OCI-LY7 (cell line): ENCODE data around the gene ANKS1B. TPM values are rescaled to one million over a fixed set of nuclear protein-coding genes. Genes with fewer than 3 reads are reported as not detected.
A peak's percentile ranks its signal among the peaks of the same experiment; 100 is the strongest.

Experiments used
- BruUV-seq: library from RNA; stranded (reverse); fragments of 400-500 nt; replicated peaks from 2 replicates; lab custom pipeline; 2021; lab: Mats Ljungman, UMichigan
- CTCF ChIA-PET: fragments of 300-600 bp; sonication (Branson Sonifier 250); formaldehyde crosslinking; loops from one replicate; lab custom pipeline; 2022; ENCODE audit warnings: antibody characterized with exemption; ENCODE audit not compliant: unreplicated experiment; lab: Charles Lee
- POLR2A ChIA-PET: fragments of 300-600 bp; sonication (Branson Sonifier 250); formaldehyde crosslinking; loops from one replicate; lab custom pipeline; 2022; ENCODE audit warnings: antibody characterized with exemption; lab: Charles Lee
- DNase-seq: peaks from one replicate; pipeline ENCODE4 v3.0.0-alpha.2; 2015; ENCODE audit warnings: low spot score
- H2AFZ ChIP-seq: fragments of 200-600 bp; sonication (generic), shearing (Covaris generic); 2 replicates; pipeline ENCODE4 v1.6.1; 2014; ENCODE audit warnings: mild to moderate bottlenecking, antibody characterized with exemption, low read length, moderate library complexity
- H3K27ac ChIP-seq: fragments of 200-600 bp; sonication (generic); 2 replicates; pipeline ENCODE4 v1.5.1; 2014; ENCODE audit warnings: mixed run types, low read depth, mild to moderate bottlenecking, moderate library complexity, low read length, inconsistent platforms; ENCODE audit not compliant: poor library complexity, severe bottlenecking
- H3K36me3 ChIP-seq: fragments of 200-600 bp; sonication (generic); 2 replicates; pipeline ENCODE4 v1.6.1; 2014; ENCODE audit warnings: mild to moderate bottlenecking, antibody characterized with exemption, low read length, moderate library complexity, mixed read lengths; ENCODE audit not compliant: insufficient read depth
- H3K4me1 ChIP-seq: fragments of 200-600 bp; sonication (generic); 2 replicates; pipeline ENCODE4 v1.5.1; 2014; ENCODE audit warnings: mild to moderate bottlenecking, low read length; ENCODE audit not compliant: insufficient read depth, poor library complexity, severe bottlenecking
- H3K4me2 ChIP-seq: fragments of 200-600 bp; sonication (generic); 2 replicates; pipeline ENCODE4 v1.6.1; 2014; ENCODE audit warnings: mild to moderate bottlenecking, low read length
- H3K4me3 ChIP-seq: fragments of 200-600 bp; sonication (generic); 2 replicates; pipeline ENCODE4 v1.5.1; 2014; ENCODE audit warnings: mild to moderate bottlenecking, low read depth, low read length; ENCODE audit not compliant: poor library complexity, severe bottlenecking
- H3K79me2 ChIP-seq: fragments of 200-600 bp; sonication (generic); 2 replicates; pipeline ENCODE4 v1.6.1; 2016; ENCODE audit warnings: low read depth, mild to moderate bottlenecking, low read length, moderate library complexity, mixed read lengths; ENCODE audit not compliant: insufficient read depth
- H3K9me2 ChIP-seq: fragments of 200-600 bp; sonication (generic); 2 replicates; pipeline ENCODE4 v1.6.1; 2016; ENCODE audit warnings: mild to moderate bottlenecking, low read length, mixed read lengths; ENCODE audit not compliant: insufficient read depth
- H3K9me3 ChIP-seq: fragments of 200-600 bp; sonication (generic); 2 replicates; pipeline ENCODE4 v1.6.1; 2014; ENCODE audit warnings: mild to moderate bottlenecking, mixed run types, low read length, mixed read lengths
- H4K20me1 ChIP-seq: fragments of 200-600 bp; sonication (generic); 2 replicates; pipeline ENCODE4 v1.6.1; 2014; ENCODE audit warnings: mild to moderate bottlenecking, antibody characterized with exemption, low read length, moderate library complexity, mixed read lengths; ENCODE audit not compliant: insufficient read depth
- CTCF ChIP-seq: fragments of 200-600 bp; sonication (generic); conservative IDR thresholded peaks from 2 replicates; pipeline ENCODE4 v1.5.1; 2014; ENCODE audit warnings: mild to moderate bottlenecking, antibody characterized with exemption, low read length, moderate library complexity, mixed read lengths
- EZH2phosphoT487 ChIP-seq: fragments of 200-600 bp; sonication (generic); IDR thresholded peaks from 2 replicates; pipeline ENCODE4 v1.6.1; 2018; ENCODE audit warnings: low read depth, borderline replicate concordance, mild to moderate bottlenecking, mixed run types, antibody characterized with exemption, low read length, moderate library complexity, mixed read lengths
- intact Hi-C: fragments of 100-400 bp; cut with micrococcal nuclease; formaldehyde crosslinking; loops from one replicate; pipeline ENCODE4 v1.10.0; 2022; ENCODE audit not compliant: unreplicated experiment
- total RNA-seq, 2 experiments: library from RNA; depleted of rRNA in 1 of 2; stranded (reverse); fragments of >200 nt in 1 of 2; shearing (Covaris generic) in 1 of 2; gene quantifications; 2 replicates each; pipeline ENCODE4 v1.2.3, GENCODE V29; 2014 to 2022

Gene ANKS1B
- total RNA-seq, 2 experiments from 2014 or later = 2.9 to 6.0 TPM

- intact Hi-C loops = no loop called here
- DNase-seq = peak; percentile 20
- H3K9me2 ChIP-seq = no peaks in the 10 kb centered on the region
- no peaks in the 10 kb centered on the region for H3K79me2 ChIP-seq
- no peaks in the 10 kb centered on the region for H4K20me1 ChIP-seq
- POLR2A ChIA-PET = interaction anchor here (0.9 kb wide), 1 partner anchor 9 kb away, joined by 4 read pairs; no protein-coding TSS in a partner anchor
- H3K4me2 ChIP-seq = peak overlapping the region; percentile 16
- BruUV-seq = no TSS peak
- TF ChIP-seq CTCF (no peak), EZH2phosphoT487 (no peak)
- CTCF ChIA-PET = no interaction called here
- H2AFZ ChIP-seq = peak overlapping the region; percentile 9; the same call in 1 of the 2 replicates
- H3K27ac ChIP-seq = no peak overlapping the region
- no peaks in the 10 kb centered on the region for H3K9me3 ChIP-seq
- H3K36me3 ChIP-seq = no peaks in the 10 kb centered on the region; the same call in 1 of the 2 replicates
- no peak overlapping the region for H3K4me3 ChIP-seq
- peaks cover 10% of the 10 kb centered on the region for H3K4me1 ChIP-seq
Observed at GRCh38 chr12:99195474-99195873, 789.3 kb downstream of the ANKS1B start.

- no peaks in the 10 kb centered on the region for H3K9me3 ChIP-seq
- no peaks in the 10 kb centered on the region for H3K9me2 ChIP-seq
- no peak overlapping the region for H3K4me2 ChIP-seq
- POLR2A ChIA-PET = interaction anchor here (0.6 to 1.1 kb wide), 3 partner anchors 13 to 294 kb away, joined by 3 to 6 read pairs (median 4); no protein-coding TSS in a partner anchor
- TF ChIP-seq EZH2phosphoT487 (no peak), CTCF (no peak)
- H3K79me2 ChIP-seq = no peaks in the 10 kb centered on the region
- peaks cover 10% of the 10 kb centered on the region for H3K4me1 ChIP-seq
- no peak for DNase-seq
- intact Hi-C loops = no loop called here
- no peak overlapping the region for H2AFZ ChIP-seq
- no peak overlapping the region for H3K4me3 ChIP-seq
- no peaks in the 10 kb centered on the region; the same call in 1 of the 2 replicates for H3K36me3 ChIP-seq
- CTCF ChIA-PET = no interaction called here
- H4K20me1 ChIP-seq = no peaks in the 10 kb centered on the region
- H3K27ac ChIP-seq = no peak overlapping the region
- BruUV-seq = no TSS peak
Observed at GRCh38 chr12:99192489-99192888, 792.2 kb downstream of the ANKS1B start.

GRCh38 chr12:99176871-99177270 is 807.9 kb downstream of the ANKS1B start:
- ChIA-PET POLR2A (interaction anchor here (0.7 kb wide), 1 partner anchor 238 kb away, joined by 4 read pairs; no protein-coding TSS in a partner anchor), CTCF (no interaction called here)
- Histone ChIP-seq H3K4me2 (no peak overlapping the region), H3K79me2 (no peaks in the 10 kb centered on the region), H3K36me3 (no peaks in the 10 kb centered on the region; the same call in 1 of the 2 replicates), H3K9me3 (peaks cover 4% of the 10 kb centered on the region; the same call in 1 of the 2 replicates), H3K9me2 (no peaks in the 10 kb centered on the region), H2AFZ (no peak overlapping the region), H3K4me3 (no peak overlapping the region), H4K20me1 (no peaks in the 10 kb centered on the region), H3K4me1 (peaks cover 3% of the 10 kb centered on the region), H3K27ac (no peak overlapping the region)
- TF ChIP-seq CTCF = no peak
- no peak for TF ChIP-seq EZH2phosphoT487
- no TSS peak for BruUV-seq
- intact Hi-C loops = no loop called here
- no peak for DNase-seq
